ENCODE data around the gene REEP3.

REEP3 gene

GRCh38 chr10:63633677-63634487, 112.7 kb downstream of the REEP3 start:
- Histone ChIP-seq H3K4me1 (peaks cover 0 to 18% (median 6%) of the 10 kb centered on the region in 4 donors), H3K4me3 (no peak overlapping the region), H3K27ac (no peak overlapping the region), H3K36me3 (no peaks in the 10 kb centered on the region), H3K9me3 (no peaks in the 10 kb centered on the region), H3K27me3 (no peaks in the 10 kb centered on the region)
- peak; percentile 39 to 42 for TF ChIP-seq CTCF (IDR thresholded peaks at IDR 0.05)
- no peak for DNase-seq
- intact Hi-C loops (cut with DNase I; ENCODE audit: low total_unique reads): loop anchor here (5.0 kb wide), 1 partner anchor 78 kb away; no protein-coding TSS in a partner anchor

- intact Hi-C loops (cut with DNase I; ENCODE audit: low total_unique reads): loop anchor here (5.0 kb wide), 1 partner anchor 78 kb away; no protein-coding TSS in a partner anchor
- Histone ChIP-seq H3K4me3 (no peak overlapping the region), H3K27ac (no peak overlapping the region), H3K4me1 (peaks cover 0 to 11% (median 6%) of the 10 kb centered on the region in 4 donors), H3K9me3 (no peaks in the 10 kb centered on the region), H3K27me3 (no peaks in the 10 kb centered on the region), H3K36me3 (no peaks in the 10 kb centered on the region)
- no peak for TF ChIP-seq CTCF (IDR thresholded peaks at IDR 0.05)
- DNase-seq: no peak
Measured at GRCh38 chr10:63634488-63635065, 113.4 kb downstream of the REEP3 start.

- no peak for TF ChIP-seq CTCF (IDR thresholded peaks at IDR 0.05)
Measured at GRCh38 chr10:63636812-63637211, 115.6 kb downstream of the REEP3 start.

GRCh38 chr10:63637901-63638327, 116.7 kb downstream of the REEP3 start:
- H3K36me3 ChIP-seq: no peaks in the 10 kb centered on the region
- no peak overlapping the region for H3K4me3 ChIP-seq
- no peaks in the 10 kb centered on the region for H3K9me3 ChIP-seq
- intact Hi-C loops (cut with DNase I; ENCODE audit: low total_unique reads): no loop called here
- TF ChIP-seq CTCF (IDR thresholded peaks at IDR 0.05): no peak
- H3K27me3 ChIP-seq: no peaks in the 10 kb centered on the region
- no peaks in the 10 kb centered on the region for H3K4me1 ChIP-seq
- no peak overlapping the region for H3K27ac ChIP-seq
- no peak for DNase-seq

More at GRCh38 chr10:63636812-63637211, 115.6 kb downstream of the REEP3 start:
- Histone ChIP-seq H3K4me3 (no peak overlapping the region), H3K9me3 (no peaks in the 10 kb centered on the region), H3K27me3 (no peaks in the 10 kb centered on the region), H3K4me1 (peaks cover 0 to 3% (median under 1%) of the 10 kb centered on the region in 4 donors), H3K36me3 (no peaks in the 10 kb centered on the region), H3K27ac (no peak overlapping the region)
- no peak for DNase-seq
- intact Hi-C loops (cut with DNase I; ENCODE audit: low total_unique reads): no loop called here

GRCh38 chr10:63641366-63641765, 120.2 kb downstream of the REEP3 start:
- intact Hi-C loops (cut with DNase I; ENCODE audit: low total_unique reads): no loop called here
- DNase-seq: no peak

More at GRCh38 chr10:63641366-63641765, 120.2 kb downstream of the REEP3 start:
- H3K4me3 ChIP-seq: no peak overlapping the region
- H3K4me1 ChIP-seq: no peaks in the 10 kb centered on the region
- no peaks in the 10 kb centered on the region for H3K27me3 ChIP-seq
- no peaks in the 10 kb centered on the region for H3K9me3 ChIP-seq
- H3K36me3 ChIP-seq: no peaks in the 10 kb centered on the region
- H3K27ac ChIP-seq: no peak overlapping the region
- TF ChIP-seq CTCF (IDR thresholded peaks at IDR 0.05): no peak
